Endothelial cell of umbilical vein (primary cell): ENCODE results near the gene SH3RF1. TPM values are rescaled to one million over a fixed set of nuclear protein-coding genes. Genes with fewer than 3 reads are reported as not detected.

Source experiments
- BruUV-seq: library from RNA; stranded (reverse); fragments of 400-500 nt; replicated peaks from 2 replicates; lab custom pipeline; 2021; lab: Mats Ljungman, UMichigan
- CTCF ChIA-PET: fragments of 300-600, 350-600 bp; sonication (Branson Sonifier 250); formaldehyde crosslinking; loops from one replicate; lab custom pipeline; 2021; ENCODE audit warnings: antibody characterized with exemption, inconsistent platforms; lab: Charles Lee
- POLR2A ChIA-PET: fragments of 300-600, 350-600 bp; sonication (Branson Sonifier 250); formaldehyde crosslinking; loops from one replicate; lab custom pipeline; 2021; ENCODE audit warnings: antibody characterized with exemption, inconsistent platforms; lab: Charles Lee
- DNase-seq: peaks from one replicate; pipeline ENCODE4 v3.0.0-alpha.2; 2011; ENCODE audit warnings: low read depth, low spot score
- FAIRE-seq: peaks from 2 replicates; lab custom pipeline; 2011; peaks lifted over from hg19 to GRCh38; lab: Jason Lieb, UNC
- H2AFZ ChIP-seq: 2 replicates; pipeline ENCODE4 v1.6.0; 2012; ENCODE audit warnings: low read depth, low read length, control low read depth, inconsistent platforms
- H3K27ac ChIP-seq: 2 replicates; pipeline ENCODE4 v1.5.1; 2011; ENCODE audit warnings: low read depth, mild to moderate bottlenecking, control low read depth, low read length, moderate library complexity; ENCODE audit not compliant: insufficient read depth
- H3K27me3 ChIP-seq, 2 experiments: 2 replicates each; pipeline versions ENCODE4 v1.6.0 to v1.6.1; 2011; ENCODE audit warnings: low read length in 2 of 2, mixed read lengths in 1 of 2; ENCODE audit not compliant: control insufficient read depth in 2 of 2, insufficient read depth in 2 of 2
- H3K36me3 ChIP-seq, 2 experiments: 2 replicates in 1 of 2; 3 replicates in 1 of 2; pipeline ENCODE4 v1.5.1; 2011; ENCODE audit warnings: low read length in 2 of 2, mild to moderate bottlenecking in 1 of 2, moderate library complexity in 1 of 2; ENCODE audit not compliant: control insufficient read depth in 2 of 2, insufficient read depth in 2 of 2; ENCODE audit errors: extremely low read depth in 1 of 2
- H3K4me1 ChIP-seq: 3 replicates; pipeline ENCODE4 v1.5.1; 2011; ENCODE audit warnings: mild to moderate bottlenecking, low read length; ENCODE audit not compliant: control insufficient read depth, insufficient read depth; ENCODE audit errors: extremely low read depth
- H3K4me2 ChIP-seq: 2 replicates; pipeline ENCODE4 v1.6.1; 2011; ENCODE audit warnings: low read length, control low read depth, mixed read lengths; ENCODE audit not compliant: insufficient read depth
- H3K4me3 ChIP-seq, 3 experiments: fragments of 200-600 bp in 1 of 3; sonication (generic), shearing (Covaris generic) in 1 of 3; replicated peaks in 1 of 3; 2 replicates each; pipeline ENCODE4 v1.5.1; 2011 to 2016; ENCODE audit warnings: control low read depth in 3 of 3, low read length in 3 of 3, mild to moderate bottlenecking in 2 of 3, inconsistent platforms in 1 of 3, low read depth in 1 of 3, moderate library complexity in 1 of 3; ENCODE audit not compliant: insufficient read depth in 1 of 3
- H3K79me2 ChIP-seq: 2 replicates; pipeline ENCODE4 v1.6.0; 2012; ENCODE audit warnings: low read length, inconsistent platforms; ENCODE audit not compliant: control insufficient read depth, insufficient read depth
- H3K9ac ChIP-seq: replicated peaks from 2 replicates; pipeline ENCODE3; 2011; ENCODE audit warnings: low read length, control low read depth; ENCODE audit not compliant: insufficient read depth; ENCODE audit errors: extremely low read depth
- H3K9me1 ChIP-seq: replicated peaks from 3 replicates; pipeline ENCODE4 v1.6.0; 2011; ENCODE audit warnings: mild to moderate bottlenecking, low read length; ENCODE audit not compliant: control insufficient read depth, insufficient read depth; ENCODE audit errors: extremely low read depth
- H3K9me3 ChIP-seq: replicated peaks from 2 replicates; pipeline ENCODE4 v1.5.1; 2012; ENCODE audit warnings: low read length, inconsistent platforms; ENCODE audit not compliant: control insufficient read depth, insufficient read depth
- H4K20me1 ChIP-seq: replicated peaks from 2 replicates; pipeline ENCODE3; 2011; ENCODE audit warnings: mild to moderate bottlenecking, low read length; ENCODE audit not compliant: control insufficient read depth, insufficient read depth; ENCODE audit errors: extremely low read depth
- EZH2 ChIP-seq: IDR thresholded peaks from 2 replicates; pipeline ENCODE4 v1.6.1; 2012; ENCODE audit warnings: borderline replicate concordance, low read depth, mild to moderate bottlenecking, moderate library complexity, low read length, inconsistent platforms; ENCODE audit not compliant: severe bottlenecking
- FOS ChIP-seq: IDR thresholded peaks from 2 replicates; pipeline ENCODE4 v1.6.1; 2011; ENCODE audit warnings: mild to moderate bottlenecking, low read length, moderate library complexity, borderline replicate concordance; ENCODE audit not compliant: insufficient read depth
- GATA2 ChIP-seq: IDR thresholded peaks from 2 replicates; pipeline ENCODE4 v1.7.0; 2011; ENCODE audit warnings: low read depth, mild to moderate bottlenecking, moderate library complexity, mixed read lengths, low read length; ENCODE audit not compliant: insufficient read length, insufficient read depth
- JUN ChIP-seq: IDR thresholded peaks from 2 replicates; pipeline ENCODE4 v1.6.1; 2011; ENCODE audit warnings: borderline replicate concordance, low read depth; ENCODE audit not compliant: insufficient read length, insufficient read depth
- MYC ChIP-seq: IDR thresholded peaks from one replicate; pipeline ENCODE4 v1.6.1; 2011; ENCODE audit warnings: mild to moderate bottlenecking, low read depth, low read length
- POLR2A ChIP-seq: IDR thresholded peaks from 2 replicates; pipeline ENCODE4 v1.6.1; 2012; ENCODE audit warnings: low read depth, mild to moderate bottlenecking, control low read depth, low read length
- POLR2AphosphoS5 ChIP-seq: IDR thresholded peaks from 2 replicates; pipeline ENCODE4 v1.6.1; 2012; ENCODE audit warnings: low read depth, mild to moderate bottlenecking, control low read depth, low read length, moderate library complexity; ENCODE audit not compliant: insufficient read depth
- dilution Hi-C: fragments of 300-500 bp; cut with MboI; formaldehyde crosslinking; loops from one replicate; pipeline ENCODE4 v1.15.0; 2019; ENCODE audit warnings: low sequenced_read_pairs; ENCODE audit not compliant: extremely low pct_ligation_motif_present
- intact Hi-C: fragments of 100-400 bp; cut with micrococcal nuclease; formaldehyde crosslinking; loops from one replicate; pipeline ENCODE4 v1.10.0; 2022
- polyA plus RNA-seq, 4 experiments: library from polyadenylated mRNA; depleted of rRNA in 3 of 4; stranded (reverse) in 3 of 4; unstranded in 1 of 4; fragments of >200 nt; gene quantifications; 2 replicates each; pipeline versions ENCODE4 v1.2.1 to v1.2.3, GENCODE V29; 2011 to 2012; ENCODE audit warnings: missing spikeins in 1 of 4
- total RNA-seq: library from RNA; stranded (reverse); gene quantifications from 2 replicates; pipeline ENCODE4 v1.2.3, GENCODE V29; 2021
- TF ChIP-seq, protein P1 (sequence below), 2 donors: IDR thresholded peaks; 1 replicate in 1 of 2; 2 replicates in 1 of 2; pipeline ENCODE4 v1.5.1; 2011; ENCODE audit warnings: low read length in 2 of 2, mild to moderate bottlenecking in 2 of 2, moderate library complexity in 2 of 2, control low read depth in 1 of 2, inconsistent platforms in 1 of 2, low read depth in 1 of 2; ENCODE audit not compliant: insufficient read depth in 1 of 2; ENCODE audit errors: extremely low read depth in 1 of 2
- TF ChIP-seq, protein P2 (sequence below): IDR thresholded peaks from 2 replicates; pipeline ENCODE4 v1.6.1; 2011; ENCODE audit not compliant: insufficient read depth, insufficient read length

The SH3RF1 gene
- total and polyA plus RNA-seq, 2 donors (not counting 3 experiments of a cell fraction or from before 2014, with no cell fraction given), result 16.2 to 24.9 TPM

DNA sequence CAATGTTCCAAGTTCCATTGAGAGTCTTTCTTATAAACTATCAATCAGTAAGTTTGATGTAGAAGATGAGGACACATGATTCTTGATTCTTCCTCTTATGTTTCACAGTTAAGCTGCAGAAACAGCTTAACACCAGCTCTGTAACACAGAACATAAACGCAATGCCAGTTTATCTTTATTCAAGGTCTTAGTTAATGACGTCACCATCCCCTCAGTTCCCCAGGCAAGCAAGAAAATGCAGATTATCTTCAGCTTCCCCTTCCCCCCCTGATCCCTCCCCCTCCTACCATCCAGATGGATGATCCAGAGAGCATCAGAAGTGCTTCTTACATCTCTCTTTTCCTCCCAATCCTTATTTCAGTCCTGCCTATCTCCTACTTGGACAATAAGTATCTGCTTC, 4.4 kb upstream of the SH3RF1 start:
- intact Hi-C loops (no loop called here), dilution Hi-C loops (no loop called here)
- FAIRE-seq (no peak), DNase-seq (no peak)
- no peak for TF ChIP-seq POLR2A
- TF ChIP-seq FOS, result no peak
- no peaks in the 10 kb centered on the region for H3K27me3 ChIP-seq
- H3K4me3 ChIP-seq, result no peak overlapping the region
- no peaks in the 10 kb centered on the region for H3K9me3 ChIP-seq
- no peak overlapping the region for H3K4me2 ChIP-seq
- no TSS peak for BruUV-seq
- no peak overlapping the region for H2AFZ ChIP-seq
- H3K36me3 ChIP-seq, result no peaks in the 10 kb centered on the region
- no peaks in the 10 kb centered on the region for H4K20me1 ChIP-seq
- peaks cover 13% of the 10 kb centered on the region for H3K4me1 ChIP-seq
- no peaks in the 10 kb centered on the region for H3K9me1 ChIP-seq
- H3K79me2 ChIP-seq, result peaks cover 5% of the 10 kb centered on the region
- ChIA-PET CTCF (interaction anchor here (0.8 kb wide), 1 partner anchor 40 kb away, joined by 3 read pairs; no protein-coding TSS in a partner anchor), POLR2A (no interaction called here)
- no peak overlapping the region for H3K27ac ChIP-seq
- no peak overlapping the region for H3K9ac ChIP-seq

DNA sequence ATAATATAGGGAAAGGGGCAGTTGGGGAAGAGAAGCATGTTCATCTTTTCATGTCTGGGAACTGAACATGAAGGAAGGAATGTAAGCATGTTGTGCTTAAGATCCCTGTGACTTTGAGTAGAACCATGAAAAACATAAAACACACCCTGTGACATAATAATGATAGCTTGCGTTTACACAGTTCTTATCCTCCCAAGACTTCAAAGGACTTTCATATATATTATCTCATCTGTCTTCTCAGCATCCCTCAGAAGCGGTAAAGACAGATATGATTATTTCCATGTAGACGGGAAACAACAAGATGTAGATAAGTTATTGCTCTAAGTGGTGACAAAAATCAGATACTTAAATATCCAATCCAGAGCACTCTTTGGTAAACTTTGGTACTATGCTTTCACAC, 3.3 kb upstream of the SH3RF1 start:
- Histone ChIP-seq H3K9me3 (no peaks in the 10 kb centered on the region), H3K9ac (no peak overlapping the region), H3K27ac (no peak overlapping the region), H3K27me3 (no peaks in the 10 kb centered on the region), H3K9me1 (no peaks in the 10 kb centered on the region), H2AFZ (no peak overlapping the region), H3K79me2 (peaks cover 16% of the 10 kb centered on the region), H3K4me1 (peaks cover 17% of the 10 kb centered on the region), H3K4me3 (no peak overlapping the region), H4K20me1 (no peaks in the 10 kb centered on the region), H3K4me2 (no peak overlapping the region), H3K36me3 (no peaks in the 10 kb centered on the region)
- dilution Hi-C loops, result no loop called here
- no TSS peak for BruUV-seq
- ChIA-PET POLR2A (no interaction called here), CTCF (no interaction called here)
- intact Hi-C loops, result no loop called here
- TF ChIP-seq POLR2AphosphoS5, result no peak
- TF ChIP-seq EZH2, result no peak
- no peak for TF ChIP-seq JUN
- TF ChIP-seq GATA2, result no peak
- no peak for TF ChIP-seq MYC
- TF ChIP-seq POLR2A, result no peak
- TF ChIP-seq, protein P1, sequence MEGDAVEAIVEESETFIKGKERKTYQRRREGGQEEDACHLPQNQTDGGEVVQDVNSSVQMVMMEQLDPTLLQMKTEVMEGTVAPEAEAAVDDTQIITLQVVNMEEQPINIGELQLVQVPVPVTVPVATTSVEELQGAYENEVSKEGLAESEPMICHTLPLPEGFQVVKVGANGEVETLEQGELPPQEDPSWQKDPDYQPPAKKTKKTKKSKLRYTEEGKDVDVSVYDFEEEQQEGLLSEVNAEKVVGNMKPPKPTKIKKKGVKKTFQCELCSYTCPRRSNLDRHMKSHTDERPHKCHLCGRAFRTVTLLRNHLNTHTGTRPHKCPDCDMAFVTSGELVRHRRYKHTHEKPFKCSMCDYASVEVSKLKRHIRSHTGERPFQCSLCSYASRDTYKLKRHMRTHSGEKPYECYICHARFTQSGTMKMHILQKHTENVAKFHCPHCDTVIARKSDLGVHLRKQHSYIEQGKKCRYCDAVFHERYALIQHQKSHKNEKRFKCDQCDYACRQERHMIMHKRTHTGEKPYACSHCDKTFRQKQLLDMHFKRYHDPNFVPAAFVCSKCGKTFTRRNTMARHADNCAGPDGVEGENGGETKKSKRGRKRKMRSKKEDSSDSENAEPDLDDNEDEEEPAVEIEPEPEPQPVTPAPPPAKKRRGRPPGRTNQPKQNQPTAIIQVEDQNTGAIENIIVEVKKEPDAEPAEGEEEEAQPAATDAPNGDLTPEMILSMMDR (IDR thresholded peaks at IDR 0.05; ENCODE audit: extremely low read depth in 1 of 2, insufficient read depth in 1 of 2, low read depth in 1 of 2, low read length in 2 of 2), result no peak
- TF ChIP-seq, protein P2, sequence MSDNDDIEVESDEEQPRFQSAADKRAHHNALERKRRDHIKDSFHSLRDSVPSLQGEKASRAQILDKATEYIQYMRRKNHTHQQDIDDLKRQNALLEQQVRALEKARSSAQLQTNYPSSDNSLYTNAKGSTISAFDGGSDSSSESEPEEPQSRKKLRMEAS, result no peak
- no peak for TF ChIP-seq FOS
- FAIRE-seq (no peak), DNase-seq (no peak)
